C4-2B (cell line): ENCODE measurements around the gene ZNF304.

Experiments
- ZFX ChIP-seq: fragments of 450-650 bp; IDR thresholded peaks from 2 replicates; pipeline ENCODE4 v1.6.1; 2017
- TF ChIP-seq, protein P1 (sequence below): fragments of 450-650 bp; conservative IDR thresholded peaks from 2 replicates; pipeline ENCODE4 v1.5.1; 2017; ENCODE audit warnings: mild to moderate bottlenecking

DNA sequence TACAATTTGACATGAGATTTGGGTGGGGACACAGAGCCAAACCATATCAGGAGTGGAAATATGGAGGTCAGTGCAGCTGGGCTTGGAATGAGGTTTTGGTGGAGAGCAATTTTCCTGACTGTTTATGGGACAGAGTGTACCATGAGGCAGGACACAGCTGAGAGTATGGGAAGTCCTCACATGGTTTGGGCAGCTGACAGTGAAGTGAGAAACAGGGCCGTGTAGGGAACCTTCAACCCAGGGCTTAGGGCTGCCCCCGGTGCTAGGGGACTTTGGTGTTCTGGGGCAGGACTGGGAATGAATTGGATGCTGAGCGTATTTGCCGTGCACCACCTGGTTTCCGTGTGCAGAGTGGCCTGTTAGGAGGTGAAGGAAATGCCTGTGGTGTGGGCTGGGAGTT lies 44.6 kb downstream of the ZNF304 start:
- TF ChIP-seq, protein P1, sequence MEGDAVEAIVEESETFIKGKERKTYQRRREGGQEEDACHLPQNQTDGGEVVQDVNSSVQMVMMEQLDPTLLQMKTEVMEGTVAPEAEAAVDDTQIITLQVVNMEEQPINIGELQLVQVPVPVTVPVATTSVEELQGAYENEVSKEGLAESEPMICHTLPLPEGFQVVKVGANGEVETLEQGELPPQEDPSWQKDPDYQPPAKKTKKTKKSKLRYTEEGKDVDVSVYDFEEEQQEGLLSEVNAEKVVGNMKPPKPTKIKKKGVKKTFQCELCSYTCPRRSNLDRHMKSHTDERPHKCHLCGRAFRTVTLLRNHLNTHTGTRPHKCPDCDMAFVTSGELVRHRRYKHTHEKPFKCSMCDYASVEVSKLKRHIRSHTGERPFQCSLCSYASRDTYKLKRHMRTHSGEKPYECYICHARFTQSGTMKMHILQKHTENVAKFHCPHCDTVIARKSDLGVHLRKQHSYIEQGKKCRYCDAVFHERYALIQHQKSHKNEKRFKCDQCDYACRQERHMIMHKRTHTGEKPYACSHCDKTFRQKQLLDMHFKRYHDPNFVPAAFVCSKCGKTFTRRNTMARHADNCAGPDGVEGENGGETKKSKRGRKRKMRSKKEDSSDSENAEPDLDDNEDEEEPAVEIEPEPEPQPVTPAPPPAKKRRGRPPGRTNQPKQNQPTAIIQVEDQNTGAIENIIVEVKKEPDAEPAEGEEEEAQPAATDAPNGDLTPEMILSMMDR, result no peak
- no peak for TF ChIP-seq ZFX
